NOMO-1 treated with dmso at 0.1 percent for 144 hours (cell line): ENCODE data around the gene TRA2B.

Experiments used
- DNase-seq: peaks from one replicate; lab custom pipeline; 2025; ENCODE audit not compliant: unreplicated experiment; lab: John Stamatoyannopoulos, UW

Gene TRA2B

DNA sequence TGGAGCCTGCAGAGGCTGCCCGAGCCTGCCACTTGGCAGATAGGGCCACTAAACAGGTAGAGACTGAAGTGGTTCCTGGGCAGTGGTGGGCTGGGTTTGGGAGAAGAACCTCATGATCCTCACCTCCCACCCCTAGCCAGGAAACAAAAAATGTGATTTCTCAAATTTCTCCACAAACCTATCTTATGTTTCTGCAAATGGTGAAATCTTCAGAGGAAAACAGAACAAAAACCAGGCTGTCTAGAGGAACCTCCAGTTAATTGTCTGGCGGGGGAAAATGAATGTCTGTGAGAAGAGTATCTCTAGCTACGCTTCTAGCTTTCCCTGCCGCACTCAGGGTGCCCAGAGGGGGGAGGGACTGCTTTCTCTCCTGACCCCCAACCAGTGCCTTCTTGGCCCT, 55.9 kb downstream of the TRA2B start:
- no peak for DNase-seq

DNA sequence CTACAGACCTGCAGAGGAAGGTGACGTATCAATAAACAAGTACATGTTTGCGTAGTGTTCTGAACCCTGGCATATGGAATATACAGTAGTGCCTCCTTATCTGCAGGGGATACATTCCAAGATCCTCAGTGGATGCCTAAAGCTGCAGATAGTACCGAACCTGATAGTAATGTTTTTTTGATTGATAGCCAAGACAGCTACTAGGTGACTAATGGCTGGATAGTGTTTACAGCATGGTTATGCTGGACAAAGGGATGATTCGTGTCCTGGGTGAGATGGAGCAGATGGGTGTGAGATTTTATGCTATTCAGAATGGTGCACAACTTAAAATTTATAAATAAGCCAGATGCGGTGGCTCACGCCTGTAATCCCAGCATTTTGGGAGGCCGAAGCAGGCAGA, 57.2 kb downstream of the TRA2B start:
- no peak for DNase-seq

DNA sequence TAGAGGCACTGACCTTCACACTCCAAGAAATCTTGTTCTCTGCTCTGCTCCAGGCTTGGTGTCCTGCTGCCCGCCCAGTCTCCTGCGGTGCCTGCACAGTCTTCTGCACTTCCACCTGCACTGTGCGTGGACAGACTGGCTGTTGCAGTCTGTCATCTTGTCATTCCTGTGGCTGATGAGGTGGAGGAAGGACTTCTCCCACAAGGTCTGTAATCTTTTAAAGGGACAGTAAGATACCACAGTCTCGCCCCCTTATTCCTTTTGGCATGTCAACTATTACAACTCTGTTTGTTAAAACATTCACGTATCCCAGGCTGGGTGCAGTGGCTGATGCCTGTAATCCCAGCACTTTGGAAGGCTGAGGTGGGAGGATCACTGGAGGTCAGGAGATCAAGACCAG, 58.9 kb downstream of the TRA2B start:
- DNase-seq: no peak

DNA sequence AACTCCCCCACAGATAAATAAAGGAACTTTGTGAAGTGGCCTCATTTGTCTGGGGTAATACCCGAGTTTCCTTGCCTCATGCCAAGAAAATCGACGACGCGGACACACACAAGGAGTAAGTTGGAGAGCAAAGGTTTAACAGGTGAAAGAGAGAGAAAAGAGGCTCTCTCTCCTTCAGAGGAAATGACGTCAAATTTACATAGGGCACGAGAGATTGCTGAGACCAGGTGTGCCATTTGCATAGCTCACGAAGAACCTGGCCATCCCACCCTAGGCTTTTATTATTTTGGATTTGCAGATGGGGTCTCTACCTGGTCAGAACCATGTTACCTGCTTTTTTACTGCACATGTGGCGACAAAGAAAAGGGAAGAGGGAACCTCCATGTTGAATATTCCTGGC, 63.7 kb downstream of the TRA2B start:
- no peak for DNase-seq

DNA sequence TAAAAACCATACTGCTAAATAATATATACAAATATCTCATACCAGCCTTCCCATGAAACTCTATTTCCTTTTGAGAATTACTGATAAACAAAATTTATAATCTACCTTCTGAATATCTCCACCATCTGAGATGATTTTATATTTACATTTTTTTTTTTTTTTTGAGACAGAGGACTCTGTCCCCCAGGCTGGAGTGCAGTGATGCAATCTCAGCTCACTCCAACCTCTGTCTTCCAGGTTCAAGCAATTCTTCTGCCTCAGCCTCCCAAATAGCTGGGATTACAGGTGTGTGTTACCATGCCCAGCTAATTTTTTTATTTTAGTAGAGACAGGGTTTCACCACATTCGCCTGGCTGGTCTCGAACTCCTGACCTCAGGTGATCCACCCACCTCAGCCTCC, 70.2 kb downstream of the TRA2B start:
- DNase-seq: no peak

DNA sequence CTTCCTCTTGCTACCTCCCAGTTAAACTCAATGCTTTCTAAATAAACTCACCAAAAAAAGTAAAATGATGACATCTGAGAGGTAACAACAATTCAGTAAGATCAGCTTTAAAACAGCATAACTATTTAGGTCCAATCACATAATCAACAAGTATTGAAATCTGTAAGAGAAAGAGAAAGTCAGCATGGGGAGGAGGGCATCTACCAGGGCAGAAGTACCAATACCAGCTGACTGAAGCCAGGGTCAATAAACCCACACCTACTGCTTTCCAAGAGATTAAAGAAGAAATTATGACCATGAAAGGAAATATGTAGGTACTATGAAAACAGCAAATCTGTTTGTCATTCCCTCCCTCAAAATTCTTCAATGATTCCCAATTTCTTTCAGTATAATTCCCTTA, 70.8 kb downstream of the TRA2B start:
- DNase-seq: no peak

DNA sequence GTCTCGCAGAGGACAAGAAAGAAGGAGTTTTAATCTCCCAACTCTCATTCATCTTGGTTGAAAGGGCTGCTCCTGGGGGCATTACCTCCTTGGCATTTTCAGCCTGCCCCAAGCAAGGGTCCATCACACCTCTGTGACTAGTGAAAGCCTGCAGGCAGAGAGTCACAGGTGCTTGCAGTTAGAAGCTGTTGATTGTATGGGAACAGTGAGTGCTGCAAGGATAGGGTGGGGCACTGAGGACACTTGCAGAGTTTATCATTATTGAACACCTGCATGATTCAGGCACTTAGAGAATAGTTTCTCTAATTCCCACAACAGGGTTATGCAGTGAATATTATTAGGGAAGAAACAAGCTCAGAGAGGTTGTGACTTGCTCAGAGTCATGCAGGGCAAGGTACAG, 71.3 kb downstream of the TRA2B start:
- no peak for DNase-seq
